SK-N-MC (cell line): ENCODE data around the gene SLC47A2.

Source experiments
- EZH2 ChIP-seq: fragments of 200-600 bp; sonication (generic); IDR thresholded peaks from one replicate; pipeline ENCODE4 v1.6.1; 2017; ENCODE audit warnings: antibody characterized with exemption
- FOXP2 ChIP-seq: optimal IDR thresholded peaks from 2 replicates; pipeline ENCODE3; 2011; ENCODE audit warnings: mild to moderate bottlenecking, moderate library complexity; ENCODE audit not compliant: insufficient read depth; ENCODE audit errors: extremely low read length, control extremely low read depth
- POLR2AphosphoS5 ChIP-seq: IDR thresholded peaks from 2 replicates; pipeline ENCODE4 v1.6.1; 2012; ENCODE audit warnings: mild to moderate bottlenecking, low read depth, low read length, borderline replicate concordance

DNA sequence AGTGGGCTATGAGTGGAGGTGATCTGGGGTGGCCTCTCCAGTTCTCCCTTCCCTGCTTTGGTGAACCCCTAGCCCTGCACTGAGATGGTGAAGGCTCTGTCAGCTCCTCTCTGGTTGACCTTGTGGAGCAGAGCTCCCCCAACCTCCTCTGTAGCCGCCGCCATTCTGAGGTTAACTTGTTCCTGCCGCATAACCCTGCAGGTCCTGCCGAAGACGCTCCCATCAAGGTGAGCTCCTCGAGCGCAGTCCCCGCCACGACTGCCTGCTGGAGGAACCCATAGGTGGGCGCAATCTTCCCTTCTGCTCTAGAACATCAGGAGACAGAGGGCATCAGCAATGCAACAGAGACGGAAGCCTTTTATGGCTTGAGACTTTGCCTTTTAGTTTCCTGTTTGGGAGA lies 15.2 kb upstream of the SLC47A2 start:
- TF ChIP-seq EZH2 = no peak
- no peak for TF ChIP-seq POLR2AphosphoS5
- TF ChIP-seq FOXP2 = no peak
